Activated naive CD4-positive, alpha-beta T cell treated with anti-CD3 and anti-CD28 coated beads, Interleukin-2, amount 50 U/mL, for 24 hours (primary cell): ENCODE data around the gene CELSR1.
"Not testable (repeated sequence)": the region's sequence is repeated elsewhere in the genome, so short reads cannot be mapped to it uniquely, and the experiment has no call there.

ENCODE experiments used
- H3K27ac Mint-ChIP-seq: one replicate; pipeline ENCODE4 v1.8.0; 2021; ENCODE audit warnings: mild to moderate bottlenecking, mixed read lengths
- H3K27me3 Mint-ChIP-seq: one replicate; pipeline ENCODE4 v1.8.0; 2021; ENCODE audit warnings: mixed read lengths
- H3K36me3 Mint-ChIP-seq: one replicate; pipeline ENCODE4 v1.8.0; 2021; ENCODE audit warnings: mixed read lengths
- H3K4me1 Mint-ChIP-seq: one replicate; pipeline ENCODE4 v1.8.0; 2021; ENCODE audit warnings: mixed read lengths
- H3K4me3 Mint-ChIP-seq: one replicate; pipeline ENCODE4 v1.8.0; 2021; ENCODE audit warnings: mild to moderate bottlenecking, mixed read lengths
- H3K9me3 Mint-ChIP-seq: one replicate; pipeline ENCODE4 v1.8.0; 2021; ENCODE audit warnings: mixed read lengths

Gene CELSR1

GRCh38 chr22:46517255-46517761 is 20.1 kb downstream of the CELSR1 start:
- Mint-ChIP-seq H3K9me3 (no peaks in the 10 kb centered on the region), H3K36me3 (no peaks in the 10 kb centered on the region), H3K4me3 (no peak overlapping the region), H3K4me1 (no peaks in the 10 kb centered on the region), H3K27me3 (peaks cover 1% of the 10 kb centered on the region), H3K27ac (no peak overlapping the region)

- no peak overlapping the region for H3K27ac Mint-ChIP-seq
- H3K36me3 Mint-ChIP-seq = no peaks in the 10 kb centered on the region
- H3K27me3 Mint-ChIP-seq = peaks cover 1% of the 10 kb centered on the region
- no peak overlapping the region for H3K4me3 Mint-ChIP-seq
- no peaks in the 10 kb centered on the region for H3K4me1 Mint-ChIP-seq
- H3K9me3 Mint-ChIP-seq = no peaks in the 10 kb centered on the region
These were observed 20.8 kb downstream of the CELSR1 start for GRCh38 chr22:46516638-46517037.

GRCh38 chr22:46516112-46516487 is 21.3 kb downstream of the CELSR1 start:
- not testable (repeated sequence) for H3K27ac Mint-ChIP-seq, H3K4me1 Mint-ChIP-seq, H3K36me3 Mint-ChIP-seq, H3K4me3 Mint-ChIP-seq, H3K27me3 Mint-ChIP-seq, H3K9me3 Mint-ChIP-seq

GRCh38 chr22:46515208-46516111 is 22.0 kb downstream of the CELSR1 start:
- no peaks in the 10 kb centered on the region for H3K9me3 Mint-ChIP-seq
- H3K36me3 Mint-ChIP-seq = no peaks in the 10 kb centered on the region
- H3K27me3 Mint-ChIP-seq = no peaks in the 10 kb centered on the region
- no peaks in the 10 kb centered on the region for H3K4me1 Mint-ChIP-seq
- H3K27ac Mint-ChIP-seq = no peak overlapping the region
- no peak overlapping the region for H3K4me3 Mint-ChIP-seq

GRCh38 chr22:46514592-46515207 is 22.7 kb downstream of the CELSR1 start:
- Mint-ChIP-seq H3K27ac (no peak overlapping the region), H3K4me1 (no peaks in the 10 kb centered on the region), H3K36me3 (no peaks in the 10 kb centered on the region), H3K4me3 (no peak overlapping the region), H3K9me3 (no peaks in the 10 kb centered on the region), H3K27me3 (no peaks in the 10 kb centered on the region)

- H3K27me3 Mint-ChIP-seq = no peaks in the 10 kb centered on the region
- H3K4me3 Mint-ChIP-seq = no peak overlapping the region
- H3K9me3 Mint-ChIP-seq = no peaks in the 10 kb centered on the region
- H3K4me1 Mint-ChIP-seq = no peaks in the 10 kb centered on the region
- no peaks in the 10 kb centered on the region for H3K36me3 Mint-ChIP-seq
- H3K27ac Mint-ChIP-seq = no peak overlapping the region
These were observed 23.4 kb downstream of the CELSR1 start for GRCh38 chr22:46513908-46514550.

- Mint-ChIP-seq H3K27me3 (no peaks in the 10 kb centered on the region), H3K36me3 (no peaks in the 10 kb centered on the region), H3K4me3 (no peak overlapping the region), H3K4me1 (no peaks in the 10 kb centered on the region), H3K9me3 (no peaks in the 10 kb centered on the region), H3K27ac (no peak overlapping the region)
These were observed 24.7 kb downstream of the CELSR1 start for GRCh38 chr22:46512683-46513082.

GRCh38 chr22:46512039-46512370 is 25.4 kb downstream of the CELSR1 start:
- Mint-ChIP-seq H3K4me3 (no peak overlapping the region), H3K27ac (no peak overlapping the region), H3K36me3 (no peaks in the 10 kb centered on the region), H3K4me1 (no peaks in the 10 kb centered on the region), H3K9me3 (no peaks in the 10 kb centered on the region), H3K27me3 (no peaks in the 10 kb centered on the region)

- H3K9me3 Mint-ChIP-seq = no peaks in the 10 kb centered on the region
- no peaks in the 10 kb centered on the region for H3K27me3 Mint-ChIP-seq
- H3K4me3 Mint-ChIP-seq = no peak overlapping the region
- no peak overlapping the region for H3K27ac Mint-ChIP-seq
- H3K36me3 Mint-ChIP-seq = no peaks in the 10 kb centered on the region
- H3K4me1 Mint-ChIP-seq = no peaks in the 10 kb centered on the region
These were observed 26.0 kb downstream of the CELSR1 start for GRCh38 chr22:46511151-46512038.

GRCh38 chr22:46509416-46510089 is 27.9 kb downstream of the CELSR1 start:
- no peak overlapping the region for H3K27ac Mint-ChIP-seq
- H3K4me3 Mint-ChIP-seq = no peak overlapping the region
- H3K9me3 Mint-ChIP-seq = no peaks in the 10 kb centered on the region
- H3K4me1 Mint-ChIP-seq = no peaks in the 10 kb centered on the region
- H3K27me3 Mint-ChIP-seq = no peaks in the 10 kb centered on the region
- no peaks in the 10 kb centered on the region for H3K36me3 Mint-ChIP-seq

GRCh38 chr22:46508491-46508999 is 28.9 kb downstream of the CELSR1 start:
- H3K36me3 Mint-ChIP-seq = no peaks in the 10 kb centered on the region
- no peaks in the 10 kb centered on the region for H3K9me3 Mint-ChIP-seq
- H3K4me1 Mint-ChIP-seq = no peaks in the 10 kb centered on the region
- no peak overlapping the region for H3K4me3 Mint-ChIP-seq
- no peak overlapping the region for H3K27ac Mint-ChIP-seq
- H3K27me3 Mint-ChIP-seq = no peaks in the 10 kb centered on the region

GRCh38 chr22:46507451-46508425 is 29.7 kb downstream of the CELSR1 start:
- H3K27me3 Mint-ChIP-seq = no peaks in the 10 kb centered on the region
- no peak overlapping the region for H3K27ac Mint-ChIP-seq
- no peaks in the 10 kb centered on the region for H3K9me3 Mint-ChIP-seq
- H3K36me3 Mint-ChIP-seq = no peaks in the 10 kb centered on the region
- no peak overlapping the region for H3K4me3 Mint-ChIP-seq
- no peaks in the 10 kb centered on the region for H3K4me1 Mint-ChIP-seq

GRCh38 chr22:46504584-46504983 is 32.8 kb downstream of the CELSR1 start:
- Mint-ChIP-seq H3K27ac (no peak overlapping the region), H3K9me3 (no peaks in the 10 kb centered on the region), H3K36me3 (no peaks in the 10 kb centered on the region), H3K4me3 (no peak overlapping the region), H3K27me3 (peaks cover 2% of the 10 kb centered on the region), H3K4me1 (peaks cover 3% of the 10 kb centered on the region)
